ENCODE results near the gene KCNK1.

The KCNK1 gene

DNA sequence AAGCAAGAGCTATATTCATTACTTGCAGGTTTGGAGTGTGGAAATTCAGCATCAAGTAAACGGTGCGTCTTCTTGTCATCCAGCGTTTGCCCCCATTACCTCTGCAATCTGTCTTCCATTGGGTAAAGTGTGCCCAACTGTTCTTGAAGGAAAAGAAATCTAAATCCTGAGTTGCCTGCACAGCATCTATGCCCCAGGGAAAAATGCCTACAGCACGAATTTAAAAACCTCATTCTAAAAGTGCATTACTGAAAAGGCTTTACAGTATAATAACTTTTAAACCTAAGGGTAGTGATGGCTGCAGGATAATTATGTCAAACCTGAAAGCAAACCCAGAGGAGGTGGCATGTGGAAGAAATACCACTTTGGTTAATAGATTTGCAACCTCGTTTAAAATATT, 37.2 kb downstream of the KCNK1 start:
- H3K4me3 ChIP-seq (ENCODE audit: low read length), result no peak overlapping the region
- DNase-seq (ENCODE audit: low read depth), result no peak
- TF ChIP-seq, protein P1, sequence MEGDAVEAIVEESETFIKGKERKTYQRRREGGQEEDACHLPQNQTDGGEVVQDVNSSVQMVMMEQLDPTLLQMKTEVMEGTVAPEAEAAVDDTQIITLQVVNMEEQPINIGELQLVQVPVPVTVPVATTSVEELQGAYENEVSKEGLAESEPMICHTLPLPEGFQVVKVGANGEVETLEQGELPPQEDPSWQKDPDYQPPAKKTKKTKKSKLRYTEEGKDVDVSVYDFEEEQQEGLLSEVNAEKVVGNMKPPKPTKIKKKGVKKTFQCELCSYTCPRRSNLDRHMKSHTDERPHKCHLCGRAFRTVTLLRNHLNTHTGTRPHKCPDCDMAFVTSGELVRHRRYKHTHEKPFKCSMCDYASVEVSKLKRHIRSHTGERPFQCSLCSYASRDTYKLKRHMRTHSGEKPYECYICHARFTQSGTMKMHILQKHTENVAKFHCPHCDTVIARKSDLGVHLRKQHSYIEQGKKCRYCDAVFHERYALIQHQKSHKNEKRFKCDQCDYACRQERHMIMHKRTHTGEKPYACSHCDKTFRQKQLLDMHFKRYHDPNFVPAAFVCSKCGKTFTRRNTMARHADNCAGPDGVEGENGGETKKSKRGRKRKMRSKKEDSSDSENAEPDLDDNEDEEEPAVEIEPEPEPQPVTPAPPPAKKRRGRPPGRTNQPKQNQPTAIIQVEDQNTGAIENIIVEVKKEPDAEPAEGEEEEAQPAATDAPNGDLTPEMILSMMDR (conservative IDR thresholded peaks at IDR 0.05; ENCODE audit: low read depth, low read length), result no peak

DNA sequence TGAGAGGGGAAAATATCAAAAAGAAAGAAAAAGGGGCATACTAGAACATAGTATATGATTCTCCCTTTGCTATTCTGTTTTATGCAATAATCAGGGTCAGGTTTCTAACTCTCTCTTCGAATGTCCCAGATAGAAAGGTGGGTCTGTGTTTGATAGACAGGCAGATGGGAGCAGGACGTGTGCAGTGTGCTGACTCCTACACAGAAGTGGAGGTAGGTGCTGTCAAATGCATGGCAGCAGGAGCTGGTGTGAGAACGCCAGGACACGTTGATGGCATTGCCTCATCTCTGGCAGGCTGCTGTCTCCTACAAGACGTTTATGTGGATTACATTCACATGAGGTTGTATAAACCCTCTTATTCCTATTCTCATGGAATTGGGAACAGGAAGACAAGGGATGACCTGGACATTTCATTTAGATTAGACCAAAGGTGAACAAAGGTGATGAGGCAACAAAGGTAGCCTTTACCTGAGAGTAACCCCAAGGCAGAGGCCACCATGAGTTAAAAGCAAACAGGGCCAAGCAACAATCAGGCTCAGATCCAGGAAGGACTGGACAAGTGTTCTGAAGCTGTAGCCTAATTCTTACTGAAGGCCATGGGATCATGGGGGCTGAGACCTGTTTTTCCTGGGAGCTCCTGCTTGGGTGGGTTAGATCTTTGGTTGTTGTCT, 37.8 kb downstream of the KCNK1 start:
- DNase-seq (ENCODE audit: low read depth), result no peak
- no peak overlapping the region for H3K4me3 ChIP-seq (ENCODE audit: low read length)
- TF ChIP-seq, protein P1 (conservative IDR thresholded peaks at IDR 0.05; ENCODE audit: low read depth, low read length), result no peak

DNA sequence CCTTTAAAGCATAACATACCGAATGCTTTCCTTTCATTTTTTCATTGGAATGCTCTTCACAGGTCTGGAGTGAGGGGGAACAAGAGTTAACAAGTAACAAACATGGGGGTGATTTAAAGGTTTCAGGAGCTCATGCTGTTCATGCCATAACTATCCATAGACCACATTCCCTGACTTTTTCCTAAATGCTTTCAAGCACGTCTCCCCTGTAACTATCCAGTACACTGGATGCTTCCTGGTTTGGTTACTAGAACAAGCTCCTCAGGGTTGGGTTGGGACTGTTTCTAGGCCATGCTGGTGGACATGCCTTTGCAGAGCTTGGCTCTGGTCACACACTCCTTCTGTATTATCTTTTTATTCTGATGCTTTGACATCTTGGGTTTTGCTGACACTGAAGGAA, 38.6 kb downstream of the KCNK1 start:
- TF ChIP-seq, protein P1 (conservative IDR thresholded peaks at IDR 0.05; ENCODE audit: low read depth, low read length), result no peak
- DNase-seq (ENCODE audit: low read depth), result no peak
- H3K4me3 ChIP-seq (ENCODE audit: low read length), result no peak overlapping the region

DNA sequence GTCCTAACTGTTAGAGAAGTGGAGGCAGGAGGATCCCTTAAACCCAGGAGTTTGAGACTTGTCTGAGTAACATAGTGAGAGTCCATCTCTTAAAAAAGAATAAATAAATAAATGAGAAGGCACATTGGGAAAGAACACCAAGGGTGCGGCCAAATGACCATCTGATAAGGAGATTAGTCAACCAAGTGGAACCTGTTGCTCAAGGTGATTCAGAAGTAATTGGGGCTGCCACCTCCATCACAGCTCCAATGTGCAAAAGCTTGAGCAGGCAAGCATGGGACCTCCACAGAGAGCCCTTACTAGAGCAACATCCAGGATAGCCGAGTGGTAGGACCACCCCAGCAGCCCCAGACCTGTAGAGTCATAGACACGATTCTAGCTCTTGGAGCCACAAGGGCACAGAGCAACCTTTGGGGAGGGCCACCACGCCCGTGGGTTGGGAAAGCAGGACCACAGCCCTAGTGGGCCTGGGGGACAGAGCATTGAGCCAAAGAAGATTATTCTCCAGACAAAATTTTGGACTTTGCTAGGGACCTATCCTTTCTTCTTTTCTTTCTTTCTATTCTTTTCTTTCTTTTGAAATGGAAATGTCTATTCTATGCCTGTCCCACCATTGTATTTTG, 40.9 kb downstream of the KCNK1 start:
- no peak overlapping the region for H3K4me3 ChIP-seq (ENCODE audit: low read length)
- DNase-seq (ENCODE audit: low read depth), result no peak
- TF ChIP-seq, protein P1 (conservative IDR thresholded peaks at IDR 0.05; ENCODE audit: low read depth, low read length), result no peak

DNA sequence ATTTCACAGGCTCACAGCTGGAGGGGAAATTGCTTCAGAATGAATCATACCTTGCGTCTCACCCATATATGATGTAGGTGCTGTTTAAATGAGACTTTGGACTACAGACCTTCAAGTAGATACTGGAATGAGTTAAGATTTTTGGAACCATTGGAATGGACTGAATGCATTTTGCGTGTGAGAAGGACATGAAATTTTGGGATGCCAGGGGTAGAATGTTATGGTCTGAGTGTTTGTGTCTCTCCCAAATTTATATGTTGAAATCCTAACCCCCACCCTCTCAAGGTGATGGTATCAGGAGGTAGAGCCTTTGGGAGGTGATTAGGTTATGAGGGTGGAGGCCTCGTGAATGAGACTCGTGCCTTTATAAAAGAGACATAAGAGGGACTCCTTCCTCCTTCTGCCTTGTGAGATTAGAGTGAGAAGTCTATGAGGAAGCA, 41.4 kb downstream of the KCNK1 start:
- TF ChIP-seq, protein P1 (conservative IDR thresholded peaks at IDR 0.05; ENCODE audit: low read depth, low read length), result no peak
- no peak for DNase-seq (ENCODE audit: low read depth)
- no peak overlapping the region for H3K4me3 ChIP-seq (ENCODE audit: low read length)

DNA sequence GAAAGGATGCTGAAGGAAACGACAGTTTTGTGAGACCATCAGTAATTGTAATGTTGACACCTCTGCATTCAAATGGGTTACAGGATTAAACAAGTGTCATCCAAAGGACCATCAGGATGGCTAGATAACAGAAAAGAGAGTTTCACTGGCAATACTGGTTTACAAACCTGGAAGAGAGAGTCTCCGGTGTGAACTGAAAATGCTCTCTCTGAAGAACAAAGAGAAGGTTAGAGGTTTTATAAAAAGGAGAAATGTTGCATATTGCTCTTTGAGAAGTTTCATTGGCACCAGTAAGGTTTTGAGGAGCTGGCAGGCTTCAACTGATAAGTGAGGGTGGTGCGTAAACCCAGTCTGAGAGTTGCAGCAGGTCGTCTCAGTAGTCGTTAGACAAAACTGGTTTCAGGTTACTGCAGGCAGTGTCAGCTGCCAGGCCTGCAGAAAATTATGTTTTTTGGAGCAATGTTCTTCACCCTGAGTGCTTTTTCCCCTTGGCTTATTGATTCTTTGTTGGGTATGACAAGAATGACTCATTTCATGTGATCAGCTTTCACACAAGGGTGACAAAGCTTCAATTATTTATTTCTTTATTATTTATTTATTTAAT, 42.2 kb downstream of the KCNK1 start:
- no peak for DNase-seq (ENCODE audit: low read depth)
- H3K4me3 ChIP-seq (ENCODE audit: low read length), result no peak overlapping the region
- TF ChIP-seq, protein P1 (conservative IDR thresholded peaks at IDR 0.05; ENCODE audit: low read depth, low read length), result no peak

DNA sequence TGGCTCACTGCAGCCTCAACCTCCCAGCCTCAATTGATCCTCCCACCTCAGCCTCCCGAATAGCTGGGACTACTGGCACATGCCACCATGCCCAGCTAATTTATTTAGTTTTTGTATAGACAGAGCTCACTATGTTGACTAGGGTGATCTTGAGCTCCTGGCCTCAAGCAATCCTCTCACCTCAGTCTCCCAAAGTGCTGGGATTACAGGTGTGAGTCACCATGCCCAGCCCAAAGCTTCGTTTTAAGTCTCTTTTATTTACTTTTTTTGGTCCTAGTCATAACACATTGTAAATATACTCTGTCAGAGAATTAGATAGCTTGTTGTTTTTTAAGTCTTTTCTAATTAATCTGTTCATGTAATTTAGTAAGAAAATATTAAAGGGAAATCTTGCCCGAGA, 42.8 kb downstream of the KCNK1 start:
- TF ChIP-seq, protein P1 (conservative IDR thresholded peaks at IDR 0.05; ENCODE audit: low read depth, low read length), result no peak
- DNase-seq (ENCODE audit: low read depth), result no peak
- H3K4me3 ChIP-seq (ENCODE audit: low read length), result no peak overlapping the region

Data from retinal pigment epithelial cell (primary cell).